Right hindlimb (tissue), 1 donor: Measurements from ENCODE around the gene CXCR5.

Experiments used
- DNase-seq: peaks from one replicate; pipeline ENCODE4 v3.0.0-alpha.2; 2018

The CXCR5 gene

DNA sequence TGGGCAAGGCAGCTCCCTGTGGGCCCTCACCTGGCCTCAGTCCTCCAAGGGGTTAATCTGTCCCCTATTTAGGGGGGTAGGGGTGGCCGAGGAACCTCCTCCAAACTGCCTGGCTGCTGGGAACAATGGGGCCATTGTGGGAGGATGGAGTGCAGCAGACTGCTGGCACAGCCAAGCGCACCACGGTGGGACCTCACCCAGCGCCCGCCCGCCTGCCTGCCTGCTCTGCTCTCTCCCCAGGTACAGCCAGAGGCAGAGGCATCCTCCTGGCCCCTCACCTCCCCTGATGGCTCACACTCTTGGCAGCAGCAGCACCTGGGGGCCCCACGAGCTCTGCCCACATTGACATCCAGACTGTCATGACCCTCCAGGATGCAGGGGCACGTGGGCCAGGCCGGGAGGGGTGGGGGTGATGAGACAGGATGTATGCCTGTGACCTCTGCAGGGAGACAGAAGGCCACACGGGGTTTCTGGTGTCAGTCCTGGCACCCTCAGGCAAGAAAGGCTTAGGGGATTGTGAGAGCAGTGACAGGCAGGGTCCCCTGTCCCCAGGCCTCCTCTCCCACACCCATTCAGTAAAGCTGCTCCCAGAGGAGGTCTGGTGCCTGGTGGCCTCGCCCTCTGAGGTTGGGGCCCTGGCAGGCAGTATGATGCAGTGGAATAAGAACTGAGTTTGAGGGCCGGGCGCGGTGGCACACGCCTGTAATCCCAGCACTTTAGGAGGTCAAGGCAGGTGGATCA is 30.7 kb downstream of the CXCR5 start:
- DNase-seq, result no peak

DNA sequence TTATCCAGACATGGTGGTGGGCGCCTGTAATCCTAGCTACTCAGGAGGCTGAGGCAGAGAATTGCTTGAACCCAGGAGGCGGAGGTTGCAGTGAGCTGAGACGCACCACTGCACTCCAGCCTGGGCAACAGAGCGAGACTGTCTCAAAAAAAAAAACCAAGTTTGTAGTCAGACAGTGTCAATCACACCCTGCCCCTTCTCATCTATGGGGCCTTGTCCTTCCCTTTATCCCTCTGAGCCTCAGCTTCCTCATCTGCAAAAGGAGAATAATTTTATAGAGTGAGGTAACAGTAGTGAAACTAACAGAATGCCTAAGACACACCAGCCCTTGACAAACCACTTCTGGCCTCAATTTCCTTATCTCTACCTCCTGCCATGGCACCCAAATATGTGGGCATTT is 31.3 kb downstream of the CXCR5 start:
- no peak for DNase-seq

- DNase-seq, result no peak
These were observed 31.7 kb downstream of the CXCR5 start for GRCh38 chr11:118915396-118915795.

- DNase-seq, result no peak
These were observed 32.5 kb downstream of the CXCR5 start for GRCh38 chr11:118915941-118916841.

DNA sequence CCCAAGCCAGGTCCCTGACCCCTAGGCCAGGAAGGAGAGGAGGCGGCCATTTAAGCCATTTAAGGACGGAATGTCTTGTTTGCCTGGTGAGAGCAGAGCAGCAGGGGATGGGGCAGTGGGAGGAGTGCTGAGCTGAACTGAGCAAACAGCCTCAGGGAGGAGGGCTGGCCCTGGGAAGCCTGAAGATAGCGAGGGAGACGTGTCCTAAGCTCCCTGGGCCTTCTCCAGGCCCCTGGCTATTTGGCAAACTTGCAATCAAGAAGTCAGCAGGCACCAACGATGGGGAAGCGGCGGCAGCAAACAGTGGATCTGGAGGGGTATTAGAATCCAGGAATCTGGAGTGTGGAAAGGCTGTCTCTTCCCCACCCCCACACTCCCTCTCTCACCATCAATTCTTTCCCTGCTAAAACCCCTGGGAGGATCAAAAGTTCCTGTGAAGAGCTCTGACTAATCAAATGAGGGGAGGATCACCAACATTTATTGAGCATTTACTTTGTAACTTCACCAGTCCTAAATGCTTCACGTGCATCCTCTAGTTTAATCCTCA is 33.2 kb downstream of the CXCR5 start:
- no peak for DNase-seq

DNA sequence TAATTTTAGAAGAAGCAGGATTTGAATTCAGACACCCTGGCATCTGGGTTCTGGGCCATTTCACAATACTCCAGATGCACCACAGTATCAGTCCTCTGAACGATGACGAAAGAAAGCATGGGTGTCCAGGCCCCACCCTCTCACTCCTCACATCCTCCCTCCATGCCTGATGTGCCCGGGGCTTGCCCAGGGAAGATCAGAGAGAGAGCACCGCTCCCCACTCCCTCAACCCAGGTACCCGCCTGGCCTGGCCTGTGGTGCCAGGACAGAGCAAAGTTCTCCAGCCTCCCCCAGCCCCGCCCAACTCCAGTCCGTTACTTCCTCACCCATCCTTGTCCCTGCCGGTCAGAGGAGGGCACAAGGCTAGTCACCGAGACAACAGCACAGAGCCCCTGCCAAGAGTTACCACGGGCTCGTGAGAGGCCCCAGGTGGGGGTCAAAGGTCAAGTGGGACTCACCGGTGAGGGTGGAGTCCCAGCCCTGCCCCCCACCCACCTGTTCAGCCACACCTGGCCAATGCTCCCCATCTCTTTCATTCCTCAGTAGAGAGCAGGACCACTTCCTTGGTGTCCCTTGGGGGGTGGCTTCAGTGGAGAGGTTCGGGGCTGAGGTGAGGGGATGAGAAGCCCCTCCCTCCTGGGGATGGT is 33.9 kb downstream of the CXCR5 start:
- DNase-seq, result no peak

GRCh38 chr11:118918128-118918685 is 34.5 kb downstream of the CXCR5 start:
- peak; percentile 89 for DNase-seq

- DNase-seq, result peak; percentile 57
These were observed 35.1 kb downstream of the CXCR5 start for GRCh38 chr11:118918686-118919280.

DNA sequence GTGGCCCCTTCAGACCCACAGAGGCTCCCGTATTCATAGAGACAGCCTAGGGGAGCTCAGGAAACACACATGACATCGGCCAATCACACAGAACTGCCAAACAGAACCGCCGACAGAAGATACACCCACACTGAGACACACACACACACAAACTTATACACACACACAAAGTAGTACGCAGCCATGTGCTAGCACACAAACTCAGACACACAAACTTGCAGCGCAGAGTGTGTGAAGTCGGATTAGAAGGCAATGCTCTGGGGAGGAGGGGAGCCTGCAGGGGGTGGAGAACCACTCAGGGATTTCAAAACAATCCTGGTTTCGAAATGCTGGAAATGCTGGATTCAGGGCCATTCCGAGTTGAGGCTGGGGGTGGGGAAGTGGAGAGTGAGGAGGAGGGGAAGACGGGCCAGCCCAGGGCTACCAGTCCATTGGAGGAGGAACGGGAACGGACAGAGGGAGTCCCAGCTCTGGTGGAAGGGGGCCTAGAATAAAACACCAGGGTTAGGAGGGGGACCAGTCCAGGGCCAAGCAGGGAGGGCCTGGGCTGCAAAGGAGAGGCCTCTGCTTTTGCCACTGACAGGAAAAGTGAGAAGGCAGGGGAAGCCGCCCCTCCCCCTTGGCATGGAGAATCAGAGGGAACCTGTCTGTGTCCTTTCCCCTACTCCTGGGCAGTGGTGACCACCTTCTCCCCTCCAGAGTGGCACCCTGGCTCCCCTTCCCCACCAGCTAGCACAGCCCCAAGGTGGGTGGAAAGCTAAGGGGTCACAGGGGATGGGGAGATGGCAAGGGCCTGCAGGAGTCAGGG is 37.6 kb downstream of the CXCR5 start:
- peak; percentile 33 for DNase-seq

- DNase-seq, result peak; percentile 70
These were observed 38.4 kb downstream of the CXCR5 start for GRCh38 chr11:118921929-118922744.

DNA sequence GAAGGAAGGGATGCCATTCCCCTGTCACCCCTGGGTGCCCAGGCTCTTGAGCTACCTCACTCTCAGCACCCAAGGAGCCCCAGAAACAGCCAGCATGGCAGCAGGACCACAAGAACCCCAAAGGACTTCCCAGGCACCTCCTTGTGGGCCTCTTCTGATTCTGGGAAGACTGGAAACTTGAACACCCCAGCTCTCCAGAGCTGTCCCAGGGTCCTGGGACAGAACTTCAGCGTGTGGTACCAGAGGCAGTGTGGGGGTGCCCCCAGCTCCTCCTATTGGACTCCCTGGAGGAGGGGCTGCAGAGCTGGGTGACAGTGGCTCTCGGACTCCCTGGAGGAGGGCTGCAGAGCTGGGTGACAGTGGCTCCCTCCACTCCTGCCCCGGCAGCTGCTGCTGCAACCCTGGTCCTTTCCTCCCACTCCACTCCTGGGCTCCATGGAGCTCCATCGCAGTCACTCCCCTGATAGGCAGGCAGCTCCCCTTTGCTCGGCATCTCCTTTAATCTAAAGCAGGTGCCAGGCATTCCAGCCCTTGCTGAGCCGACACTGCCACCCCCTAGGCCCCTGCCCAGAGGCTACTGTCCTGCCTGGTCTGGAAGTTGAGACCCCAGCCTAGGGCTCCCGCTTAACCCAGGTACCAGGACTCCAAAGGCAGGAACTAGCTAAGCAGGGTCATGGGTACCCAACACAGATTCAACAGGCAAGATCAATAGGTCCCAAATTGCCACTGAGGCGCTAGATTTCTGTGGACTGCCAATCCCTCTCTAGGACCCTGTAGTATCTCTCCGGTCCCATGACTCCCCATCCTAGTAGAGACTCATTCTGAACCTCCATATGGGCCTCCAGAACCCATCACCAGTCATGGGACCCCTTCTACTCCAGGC is 39.3 kb downstream of the CXCR5 start:
- DNase-seq, result no peak

- no peak for DNase-seq
These were observed 40.3 kb downstream of the CXCR5 start for GRCh38 chr11:118923721-118924587.

GRCh38 chr11:118924591-118925585 is 41.2 kb downstream of the CXCR5 start:
- DNase-seq, result peak; percentile 77

GRCh38 chr11:118927554-118928100 is 43.9 kb downstream of the CXCR5 start:
- DNase-seq, result no peak

DNA sequence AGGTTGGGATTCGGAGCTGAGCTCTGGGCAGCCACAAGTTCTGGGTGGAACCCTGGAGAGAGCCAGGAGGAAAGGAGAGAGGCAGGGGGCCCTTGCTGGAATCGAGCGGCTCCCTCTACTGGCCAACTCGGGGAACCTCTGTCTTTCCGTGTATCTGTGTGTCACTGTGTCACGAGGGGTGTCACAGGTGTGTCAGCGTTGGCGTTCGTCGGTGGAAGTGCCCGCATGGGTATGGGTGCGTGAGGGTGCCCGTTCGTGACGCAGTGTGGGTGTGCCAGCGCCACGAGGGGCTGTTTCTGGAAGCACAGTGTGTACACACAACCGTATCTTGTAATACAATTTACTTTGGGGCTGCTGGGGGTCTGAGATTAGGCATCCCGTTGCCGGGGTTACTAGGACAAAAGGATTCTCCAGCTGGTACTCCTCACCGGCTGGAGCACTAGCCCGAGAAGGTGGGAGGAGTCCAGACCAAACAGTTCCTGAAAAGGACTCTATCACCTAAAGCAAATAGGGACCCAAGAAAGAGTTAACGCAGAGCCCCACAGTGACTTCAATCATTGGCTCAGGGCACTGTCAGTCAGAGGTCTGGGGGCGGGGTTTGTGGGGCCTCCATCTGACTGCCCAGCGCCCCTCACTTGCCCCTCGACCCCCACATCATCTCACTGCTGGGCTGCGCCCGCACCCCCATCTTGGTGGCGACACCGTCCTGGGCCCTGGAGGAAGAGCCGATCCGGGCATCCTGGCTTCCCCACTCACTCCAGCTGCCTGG is 44.6 kb downstream of the CXCR5 start:
- DNase-seq, result peak; percentile 96

- peak; percentile 94 for DNase-seq
These were observed 45.3 kb downstream of the CXCR5 start for GRCh38 chr11:118928870-118929500.
